Fibroblast of lung (primary cell): ENCODE results near the gene GHDC. TPM values are rescaled to one million over a fixed set of nuclear protein-coding genes. Genes with fewer than 3 reads are reported as not detected.
"Not testable (repeated sequence)": the region's sequence is repeated elsewhere in the genome, so short reads cannot be mapped to it uniquely, and the experiment has no call there.

ENCODE experiments used
- DNase-seq, 2 donors: peaks; one replicate each; pipeline versions ENCODE4 v3.0.0 to v3.0.0-alpha.2; 2010; ENCODE audit warnings: low read depth in 2 of 2
- H2AFZ ChIP-seq: 2 replicates; pipeline ENCODE4 v1.5.1; 2012; ENCODE audit warnings: low read length, control low read depth, inconsistent platforms
- H3K27ac ChIP-seq: 2 replicates; pipeline ENCODE4 v1.5.1; 2011; ENCODE audit warnings: low read length, control low read depth; ENCODE audit not compliant: insufficient read depth
- H3K27me3 ChIP-seq: 2 replicates; pipeline ENCODE4 v1.5.1; 2011; ENCODE audit warnings: mild to moderate bottlenecking, low read length; ENCODE audit not compliant: control insufficient read depth, insufficient read depth
- H3K36me3 ChIP-seq: 2 replicates; pipeline ENCODE4 v1.5.1; 2011; ENCODE audit warnings: low read length; ENCODE audit not compliant: control insufficient read depth, insufficient read depth
- H3K4me1 ChIP-seq: 2 replicates; pipeline ENCODE4 v1.5.1; 2011; ENCODE audit warnings: low read length; ENCODE audit not compliant: control insufficient read depth, insufficient read depth; ENCODE audit errors: extremely low read depth
- H3K4me2 ChIP-seq: 2 replicates; pipeline ENCODE4 v1.5.1; 2011; ENCODE audit warnings: low read length, control low read depth; ENCODE audit not compliant: insufficient read depth; ENCODE audit errors: extremely low read depth
- H3K4me3 ChIP-seq, 4 experiments: fragments of 200-600 bp in 1 of 4; sonication (generic) in 1 of 4; replicated peaks in 1 of 4; 2 replicates each; pipeline ENCODE4 v1.5.1; 2011 to 2016; ENCODE audit warnings: low read length in 4 of 4, low read depth in 3 of 4, mild to moderate bottlenecking in 3 of 4, control low read depth in 2 of 4, inconsistent platforms in 1 of 4, mixed read lengths in 1 of 4; ENCODE audit not compliant: insufficient read depth in 1 of 4; ENCODE audit errors: control extremely low read depth in 1 of 4
- H3K79me2 ChIP-seq: 2 replicates; pipeline ENCODE4 v1.5.1; 2012; ENCODE audit warnings: mild to moderate bottlenecking, low read length, inconsistent platforms; ENCODE audit not compliant: control insufficient read depth, insufficient read depth
- H3K9ac ChIP-seq: 2 replicates; pipeline ENCODE4 v1.5.1; 2011; ENCODE audit warnings: mild to moderate bottlenecking, low read length, control low read depth; ENCODE audit not compliant: insufficient read depth
- H3K9me3 ChIP-seq: 2 replicates; pipeline ENCODE4 v1.5.1; 2012; ENCODE audit warnings: low read depth, low read length; ENCODE audit not compliant: control insufficient read depth, insufficient read depth
- H4K20me1 ChIP-seq: 2 replicates; pipeline ENCODE4 v1.5.1; 2011; ENCODE audit warnings: low read length; ENCODE audit not compliant: control insufficient read depth, insufficient read depth; ENCODE audit errors: extremely low read depth
- EZH2 ChIP-seq: IDR thresholded peaks from 2 replicates; pipeline ENCODE4 v1.5.1; 2012; ENCODE audit warnings: low read length, control low read depth, mild to moderate bottlenecking; ENCODE audit errors: missing control alignments
- polyA plus RNA-seq, 2 donors: library from polyadenylated mRNA; depleted of rRNA in 1 of 2; stranded (reverse) in 1 of 2; unstranded in 1 of 2; fragments of >200 nt; gene quantifications; 2 replicates each; pipeline ENCODE4 v1.2.1, GENCODE V29; 2011 to 2012; ENCODE audit warnings: missing spikeins in 1 of 2
- total RNA-seq: library from RNA; depleted of rRNA; stranded (reverse); fragments of >200 nt; gene quantifications from 2 replicates; pipeline ENCODE4 v1.2.1, GENCODE V29; 2014
- TF ChIP-seq, protein P1 (sequence below), 2 donors: IDR thresholded peaks in 1 of 2; conservative IDR thresholded peaks in 1 of 2; 1 replicate in 1 of 2; 2 replicates in 1 of 2; pipeline ENCODE4 v1.5.1; 2011 to 2012; ENCODE audit warnings: low read length in 2 of 2, control low read depth in 1 of 2, inconsistent platforms in 1 of 2, low read depth in 1 of 2, mild to moderate bottlenecking in 1 of 2

The GHDC gene
- total and polyA plus RNA-seq, 2 donors (not counting 1 experiment from before 2014, with no cell fraction given) = 6.7 to 26.6 TPM

DNA sequence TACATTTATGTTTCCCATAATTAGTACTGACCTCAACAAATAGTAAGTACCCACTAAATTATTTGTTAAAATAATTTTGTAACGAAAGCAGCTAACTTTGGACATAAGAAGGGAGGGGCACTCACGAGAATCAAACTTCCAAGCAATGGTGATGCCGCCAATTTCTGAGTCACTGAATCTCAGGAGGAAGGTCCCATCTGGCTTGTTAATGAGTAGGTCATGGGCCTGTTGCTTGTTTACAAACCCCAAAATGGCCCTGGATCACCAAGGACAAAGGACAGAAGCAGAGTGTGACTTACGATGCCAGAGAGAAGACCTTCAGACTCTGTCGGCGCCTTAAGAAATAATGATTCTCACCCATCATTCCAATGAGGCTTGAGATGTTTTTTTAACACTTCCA, 15.8 kb upstream of the GHDC start:
- Histone ChIP-seq H3K27ac (no peak overlapping the region), H3K79me2 (no peaks in the 10 kb centered on the region), H3K27me3 (no peaks in the 10 kb centered on the region), H3K36me3 (peaks cover 4% of the 10 kb centered on the region), H2AFZ (no peak overlapping the region), H3K9me3 (no peaks in the 10 kb centered on the region), H4K20me1 (no peaks in the 10 kb centered on the region), H3K9ac (no peak overlapping the region), H3K4me3 (no peak overlapping the region), H3K4me1 (no peaks in the 10 kb centered on the region), H3K4me2 (no peak overlapping the region)
- no peak for TF ChIP-seq EZH2
- TF ChIP-seq, protein P1, sequence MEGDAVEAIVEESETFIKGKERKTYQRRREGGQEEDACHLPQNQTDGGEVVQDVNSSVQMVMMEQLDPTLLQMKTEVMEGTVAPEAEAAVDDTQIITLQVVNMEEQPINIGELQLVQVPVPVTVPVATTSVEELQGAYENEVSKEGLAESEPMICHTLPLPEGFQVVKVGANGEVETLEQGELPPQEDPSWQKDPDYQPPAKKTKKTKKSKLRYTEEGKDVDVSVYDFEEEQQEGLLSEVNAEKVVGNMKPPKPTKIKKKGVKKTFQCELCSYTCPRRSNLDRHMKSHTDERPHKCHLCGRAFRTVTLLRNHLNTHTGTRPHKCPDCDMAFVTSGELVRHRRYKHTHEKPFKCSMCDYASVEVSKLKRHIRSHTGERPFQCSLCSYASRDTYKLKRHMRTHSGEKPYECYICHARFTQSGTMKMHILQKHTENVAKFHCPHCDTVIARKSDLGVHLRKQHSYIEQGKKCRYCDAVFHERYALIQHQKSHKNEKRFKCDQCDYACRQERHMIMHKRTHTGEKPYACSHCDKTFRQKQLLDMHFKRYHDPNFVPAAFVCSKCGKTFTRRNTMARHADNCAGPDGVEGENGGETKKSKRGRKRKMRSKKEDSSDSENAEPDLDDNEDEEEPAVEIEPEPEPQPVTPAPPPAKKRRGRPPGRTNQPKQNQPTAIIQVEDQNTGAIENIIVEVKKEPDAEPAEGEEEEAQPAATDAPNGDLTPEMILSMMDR (conservative IDR thresholded peaks at IDR 0.05 in 1 of 2, IDR thresholded peaks at IDR 0.05 in 1 of 2; ENCODE audit: low read depth in 1 of 2, low read length in 2 of 2) = no peak
- DNase-seq = no peak

DNA sequence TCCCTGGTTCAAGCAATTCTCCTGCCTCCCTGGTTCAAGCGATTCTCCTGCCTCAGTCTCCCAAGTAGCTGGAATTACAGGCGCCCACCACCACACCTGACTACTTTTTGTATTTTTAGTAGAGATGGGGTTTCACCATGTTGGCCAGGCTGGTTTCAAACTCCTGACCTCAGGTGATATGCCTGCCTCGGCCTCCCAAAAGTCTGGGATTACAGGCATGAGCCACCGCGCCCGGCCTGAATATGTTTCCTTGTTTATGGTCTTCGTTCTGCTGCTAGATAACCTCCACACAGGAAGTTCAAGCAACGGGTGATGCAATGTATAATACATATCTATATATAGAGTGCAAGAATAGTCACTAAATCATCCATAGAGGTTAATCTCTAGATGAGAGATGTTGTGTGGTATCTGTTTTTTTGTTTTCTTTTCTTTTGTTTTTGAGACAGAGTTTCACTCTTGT, 11.9 kb upstream of the GHDC start:
- H2AFZ ChIP-seq, DNase-seq, H3K27ac ChIP-seq, H4K20me1 ChIP-seq, H3K79me2 ChIP-seq, H3K9ac ChIP-seq, H3K4me3 ChIP-seq, H3K9me3 ChIP-seq, H3K4me2 ChIP-seq, H3K36me3 ChIP-seq, H3K27me3 ChIP-seq, H3K4me1 ChIP-seq: not testable (repeated sequence)

DNA sequence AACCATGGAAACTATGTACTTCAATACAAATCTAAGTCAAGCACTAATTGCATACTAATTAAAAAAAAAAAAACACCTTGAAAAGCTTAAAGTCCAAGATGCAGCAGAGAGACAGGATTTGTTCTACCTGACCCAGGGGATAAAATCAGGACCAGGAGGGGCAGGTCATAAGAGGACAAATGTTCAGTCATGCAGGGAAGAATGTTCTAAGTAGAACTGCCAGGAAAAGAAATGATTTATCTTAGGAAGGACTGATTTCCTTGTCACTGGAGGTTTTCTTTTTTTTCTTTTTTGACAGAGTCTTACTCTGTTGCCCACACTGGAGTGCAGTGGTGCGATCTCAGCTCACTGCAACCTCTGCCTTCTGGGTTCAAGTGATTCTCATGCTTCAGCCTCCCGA, 9.1 kb upstream of the GHDC start:
- Histone ChIP-seq H3K4me3 (no peak overlapping the region), H3K79me2 (no peaks in the 10 kb centered on the region), H3K4me1 (no peaks in the 10 kb centered on the region), H3K4me2 (no peak overlapping the region), H4K20me1 (no peaks in the 10 kb centered on the region), H3K27me3 (no peaks in the 10 kb centered on the region), H3K36me3 (peaks cover 2% of the 10 kb centered on the region), H3K9me3 (no peaks in the 10 kb centered on the region), H3K27ac (no peak overlapping the region), H2AFZ (no peak overlapping the region), H3K9ac (no peak overlapping the region)
- TF ChIP-seq, protein P1 (conservative IDR thresholded peaks at IDR 0.05 in 1 of 2, IDR thresholded peaks at IDR 0.05 in 1 of 2; ENCODE audit: low read depth in 1 of 2, low read length in 2 of 2) = no peak
- TF ChIP-seq EZH2 = no peak
- no peak for DNase-seq
